Activated CD8-positive, alpha-beta T cell treated with anti-CD3 and anti-CD28 coated beads for 36 hours (primary cell): Measurements from ENCODE around the gene SCARF2. TPM values are rescaled to one million over a fixed set of nuclear protein-coding genes. Genes with fewer than 3 reads are reported as not detected.
"Not testable (repeated sequence)": the region's sequence is repeated elsewhere in the genome, so short reads cannot be mapped to it uniquely, and the experiment has no call there.

Experiments
- ATAC-seq: fragments of 200-7000 bp; cut with Tn5 transposase; one replicate; pipeline ENCODE4 v1.10.0; 2021; ENCODE audit warnings: mild to moderate bottlenecking, moderate library complexity
- CTCF ChIA-PET: fragments of 350-600 bp; sonication (Branson Sonifier 250); formaldehyde crosslinking; loops from one replicate; lab custom pipeline; 2021; ENCODE audit warnings: antibody characterized with exemption; lab: Charles Lee
- POLR2A ChIA-PET: fragments of 350-600 bp; sonication (Branson Sonifier 250); formaldehyde crosslinking; loops from one replicate; lab custom pipeline; 2021; ENCODE audit warnings: antibody characterized with exemption; lab: Charles Lee
- DNase-seq: peaks from one replicate; pipeline ENCODE4 v3.0.0-alpha.2; 2020
- H3K27ac Mint-ChIP-seq: one replicate; pipeline ENCODE4 v1.8.0; 2021; ENCODE audit warnings: mild to moderate bottlenecking, mixed read lengths
- H3K27me3 Mint-ChIP-seq: one replicate; pipeline ENCODE4 v1.8.0; 2021; ENCODE audit warnings: mixed read lengths
- H3K36me3 Mint-ChIP-seq: one replicate; pipeline ENCODE4 v1.8.0; 2021; ENCODE audit warnings: low read depth, mixed read lengths
- H3K4me1 Mint-ChIP-seq: one replicate; pipeline ENCODE4 v1.8.0; 2021; ENCODE audit warnings: low read depth, mixed read lengths
- H3K4me3 Mint-ChIP-seq: one replicate; pipeline ENCODE4 v1.8.0; 2021; ENCODE audit warnings: mild to moderate bottlenecking, moderate library complexity, mixed read lengths
- H3K9me3 Mint-ChIP-seq: one replicate; pipeline ENCODE4 v1.8.0; 2021; ENCODE audit warnings: mixed read lengths
- intact Hi-C: fragments of 100-400 bp; cut with micrococcal nuclease; formaldehyde crosslinking; loops from one replicate; pipeline ENCODE4 v1.10.0; 2022
- total RNA-seq, 2 experiments: library from RNA; stranded (reverse); gene quantifications; one replicate each; pipeline ENCODE4 v1.2.3, GENCODE V29; 2021
- TF ChIP-seq, protein P1 (sequence below): fragments of 200-600 bp; IDR thresholded peaks from one replicate; pipeline ENCODE4 v1.8.0; 2022; ENCODE audit warnings: antibody characterized with exemption, mild to moderate bottlenecking

The SCARF2 gene
- total RNA-seq, 2 experiments from 2014 or later = 0.20 to 0.27 TPM

DNA sequence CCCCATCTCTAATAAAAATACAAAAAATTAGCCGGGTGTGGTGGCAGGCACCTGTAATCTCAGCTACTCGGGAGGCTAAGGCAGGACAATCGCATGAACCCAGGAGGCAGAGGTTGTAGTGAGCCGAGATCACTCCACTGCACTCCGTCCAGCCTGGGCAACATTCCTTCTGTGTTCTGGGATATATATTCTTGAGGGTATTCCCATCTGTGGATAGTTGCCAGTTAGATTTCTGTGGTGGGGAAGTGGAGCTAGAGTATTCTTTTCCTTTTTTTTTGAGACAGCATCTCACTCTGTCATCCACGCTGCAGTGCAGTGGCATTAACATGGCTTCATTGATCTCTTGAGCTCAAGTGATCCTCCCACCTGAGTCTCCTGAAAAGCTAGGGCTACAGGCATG lies 52.8 kb downstream of the SCARF2 start:
- intact Hi-C loops = no loop called here
- ChIA-PET POLR2A (interaction anchor here (1.6 kb wide), 1 partner anchor 9 kb away, joined by 7 read pairs; the partner anchor contains the start of gene ZNF74), CTCF (interaction anchor here (0.6 to 2.6 kb wide), 2 partner anchors 33 to 245 kb away, joined by 3 to 8 read pairs; no protein-coding TSS in a partner anchor)
- TF ChIP-seq, protein P1, sequence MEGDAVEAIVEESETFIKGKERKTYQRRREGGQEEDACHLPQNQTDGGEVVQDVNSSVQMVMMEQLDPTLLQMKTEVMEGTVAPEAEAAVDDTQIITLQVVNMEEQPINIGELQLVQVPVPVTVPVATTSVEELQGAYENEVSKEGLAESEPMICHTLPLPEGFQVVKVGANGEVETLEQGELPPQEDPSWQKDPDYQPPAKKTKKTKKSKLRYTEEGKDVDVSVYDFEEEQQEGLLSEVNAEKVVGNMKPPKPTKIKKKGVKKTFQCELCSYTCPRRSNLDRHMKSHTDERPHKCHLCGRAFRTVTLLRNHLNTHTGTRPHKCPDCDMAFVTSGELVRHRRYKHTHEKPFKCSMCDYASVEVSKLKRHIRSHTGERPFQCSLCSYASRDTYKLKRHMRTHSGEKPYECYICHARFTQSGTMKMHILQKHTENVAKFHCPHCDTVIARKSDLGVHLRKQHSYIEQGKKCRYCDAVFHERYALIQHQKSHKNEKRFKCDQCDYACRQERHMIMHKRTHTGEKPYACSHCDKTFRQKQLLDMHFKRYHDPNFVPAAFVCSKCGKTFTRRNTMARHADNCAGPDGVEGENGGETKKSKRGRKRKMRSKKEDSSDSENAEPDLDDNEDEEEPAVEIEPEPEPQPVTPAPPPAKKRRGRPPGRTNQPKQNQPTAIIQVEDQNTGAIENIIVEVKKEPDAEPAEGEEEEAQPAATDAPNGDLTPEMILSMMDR = no peak
- no peaks in the 10 kb centered on the region for H3K36me3 Mint-ChIP-seq
- H3K27ac Mint-ChIP-seq = no peak overlapping the region
- DNase-seq = no peak
- no peak for ATAC-seq
- H3K9me3 Mint-ChIP-seq = no peaks in the 10 kb centered on the region
- no peaks in the 10 kb centered on the region for H3K27me3 Mint-ChIP-seq
- no peaks in the 10 kb centered on the region for H3K4me1 Mint-ChIP-seq
- H3K4me3 Mint-ChIP-seq = no peak overlapping the region

DNA sequence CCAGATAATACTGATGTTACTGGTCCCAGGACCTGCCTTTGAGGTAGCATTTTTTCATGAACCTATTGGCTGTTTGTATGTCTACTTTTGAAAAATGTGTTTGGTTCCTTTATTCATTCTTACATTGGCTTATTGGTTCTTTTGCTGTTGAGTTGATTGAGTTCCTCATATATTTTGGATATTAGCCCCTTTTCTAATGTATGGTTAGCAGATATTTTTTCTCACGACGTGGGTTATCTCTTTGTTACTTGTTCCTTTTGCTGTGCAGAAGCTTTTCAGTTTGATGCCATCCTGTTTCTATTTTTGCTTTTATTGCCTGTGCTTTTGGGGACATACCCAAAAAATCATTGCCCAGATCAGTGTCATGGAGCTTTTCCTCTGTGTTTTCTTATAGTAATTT lies 53.5 kb downstream of the SCARF2 start:
- no peak overlapping the region for H3K27ac Mint-ChIP-seq
- CTCF ChIA-PET = interaction anchor here (0.6 kb wide), 1 partner anchor 245 kb away, joined by 3 read pairs; no protein-coding TSS in a partner anchor
- H3K4me3 Mint-ChIP-seq = no peak overlapping the region
- DNase-seq (no peak), ATAC-seq (no peak)
- TF ChIP-seq, protein P1 = no peak
- intact Hi-C loops = no loop called here
- H3K9me3 Mint-ChIP-seq = no peaks in the 10 kb centered on the region
- no peaks in the 10 kb centered on the region for H3K4me1 Mint-ChIP-seq
- no peaks in the 10 kb centered on the region for H3K27me3 Mint-ChIP-seq
- POLR2A ChIA-PET = interaction anchor here (1.6 kb wide), 1 partner anchor 10 kb away, joined by 7 read pairs; the partner anchor contains the start of gene ZNF74
- H3K36me3 Mint-ChIP-seq = no peaks in the 10 kb centered on the region

DNA sequence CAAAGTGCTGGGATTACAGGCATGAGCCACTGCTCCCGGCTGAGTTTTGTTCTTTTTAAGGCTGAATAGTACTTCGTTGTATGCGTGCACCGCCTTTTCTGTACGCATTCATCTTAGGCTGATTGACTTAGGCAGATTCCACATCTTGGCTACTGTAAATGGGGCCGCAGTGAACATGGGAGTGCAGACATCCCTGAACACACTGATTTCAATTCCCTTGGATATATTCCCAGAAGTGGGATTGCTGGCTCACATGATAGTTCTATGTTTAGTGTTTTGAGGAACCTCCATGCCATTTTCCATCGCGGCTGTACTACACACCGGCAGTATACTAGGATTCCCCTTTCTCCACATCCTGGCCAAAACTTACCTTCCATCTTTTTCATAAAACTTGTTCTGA lies 54.1 kb downstream of the SCARF2 start:
- Mint-ChIP-seq H3K9me3 (no peaks in the 10 kb centered on the region), H3K27ac (no peak overlapping the region), H3K27me3 (no peaks in the 10 kb centered on the region), H3K4me1 (no peaks in the 10 kb centered on the region), H3K4me3 (no peak overlapping the region), H3K36me3 (no peaks in the 10 kb centered on the region)
- ATAC-seq = no peak
- intact Hi-C loops = no loop called here
- DNase-seq = no peak
- TF ChIP-seq, protein P1 = no peak
- ChIA-PET POLR2A (no interaction called here), CTCF (no interaction called here)

DNA sequence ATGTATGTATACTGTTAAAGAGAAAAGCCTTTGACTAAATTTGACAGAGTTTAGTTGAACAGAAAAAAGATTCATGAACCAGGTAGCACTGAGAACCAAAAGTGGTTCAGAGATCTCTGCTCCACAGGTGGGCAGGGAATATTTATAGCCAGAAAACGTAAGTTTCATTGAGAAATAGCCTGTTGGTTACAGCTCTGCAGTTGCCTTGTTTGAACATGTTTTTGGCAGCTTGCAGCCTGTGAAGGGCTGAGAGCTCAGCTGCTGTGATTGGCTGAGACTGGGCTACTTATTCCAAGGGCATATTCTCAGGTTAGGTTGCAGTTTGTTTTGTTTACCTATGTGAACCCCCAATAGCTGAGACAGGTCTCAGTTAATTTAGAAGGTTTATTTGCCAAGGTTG lies 57.1 kb downstream of the SCARF2 start:
- no peaks in the 10 kb centered on the region for H3K36me3 Mint-ChIP-seq
- no peaks in the 10 kb centered on the region for H3K4me1 Mint-ChIP-seq
- DNase-seq (no peak), ATAC-seq (no peak)
- no peak overlapping the region for H3K27ac Mint-ChIP-seq
- no peaks in the 10 kb centered on the region for H3K27me3 Mint-ChIP-seq
- no peaks in the 10 kb centered on the region for H3K9me3 Mint-ChIP-seq
- ChIA-PET POLR2A (no interaction called here), CTCF (interaction anchor here (0.5 to 1.5 kb wide), 4 partner anchors 59 to 100 kb away, joined by 3 to 5 read pairs (median 3); no protein-coding TSS in a partner anchor)
- no peak overlapping the region for H3K4me3 Mint-ChIP-seq
- TF ChIP-seq, protein P1 = no peak
- intact Hi-C loops = no loop called here

DNA sequence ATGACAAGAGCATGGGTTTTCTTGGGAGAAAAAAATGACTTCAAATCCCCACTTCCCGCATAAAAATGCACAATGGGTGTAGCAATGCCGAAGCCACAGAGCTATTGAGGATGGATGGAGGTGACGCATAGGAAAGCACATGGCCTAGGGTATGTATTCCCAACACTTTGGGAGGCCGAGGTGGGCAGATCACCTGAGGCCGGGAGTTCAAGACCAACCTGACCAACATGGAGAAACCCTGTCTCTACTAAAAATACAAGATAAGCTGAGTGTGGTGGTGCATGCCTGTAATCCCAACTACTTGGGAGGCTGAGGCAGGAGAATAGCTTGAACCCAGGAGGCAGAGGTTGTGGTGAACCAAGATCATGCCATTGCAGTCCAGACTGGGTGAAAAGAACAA lies 58.9 kb downstream of the SCARF2 start:
- H3K27me3 Mint-ChIP-seq, H3K4me1 Mint-ChIP-seq, H3K36me3 Mint-ChIP-seq, DNase-seq, intact Hi-C loops, H3K27ac Mint-ChIP-seq, ATAC-seq, H3K4me3 Mint-ChIP-seq, H3K9me3 Mint-ChIP-seq: not testable (repeated sequence)
- CTCF ChIA-PET = interaction anchor here (1.4 kb wide), 1 partner anchor 92 kb away, joined by 3 read pairs; no protein-coding TSS in a partner anchor
- POLR2A ChIA-PET = interaction anchor here (0.7 to 1.1 kb wide), 2 partner anchors 15 to 116 kb away, joined by 3 to 4 read pairs; partner anchors contain the start of gene ZNF74
